HUES6 (cell line): ENCODE measurements around the gene SLC35A3.

ENCODE experiments used
- H3K27ac ChIP-seq: 2 replicates; pipeline ENCODE4 v1.7.0; 2013; ENCODE audit warnings: low read depth, mild to moderate bottlenecking, low read length, inconsistent platforms
- H3K27me3 ChIP-seq: 2 replicates; pipeline ENCODE4 v1.6.1; 2013; ENCODE audit warnings: low read length; ENCODE audit not compliant: control insufficient read depth, insufficient read depth
- H3K36me3 ChIP-seq: 2 replicates; pipeline ENCODE4 v1.6.1; 2013; ENCODE audit warnings: low read length; ENCODE audit not compliant: control insufficient read depth, insufficient read depth
- H3K4me1 ChIP-seq: 2 replicates; pipeline ENCODE4 v1.6.1; 2013; ENCODE audit warnings: low read length; ENCODE audit not compliant: control insufficient read depth, insufficient read depth
- H3K4me3 ChIP-seq: 2 replicates; pipeline ENCODE4 v1.5.1; 2013; ENCODE audit warnings: low read depth, low read length
- H3K9ac ChIP-seq: one replicate; pipeline ENCODE4 v1.6.1; 2013; ENCODE audit warnings: mild to moderate bottlenecking, low read length
- H3K9me3 ChIP-seq: 2 replicates; pipeline ENCODE4 v1.6.1; 2013; ENCODE audit warnings: low read depth, low read length; ENCODE audit not compliant: control insufficient read depth, insufficient read depth

Gene SLC35A3

DNA sequence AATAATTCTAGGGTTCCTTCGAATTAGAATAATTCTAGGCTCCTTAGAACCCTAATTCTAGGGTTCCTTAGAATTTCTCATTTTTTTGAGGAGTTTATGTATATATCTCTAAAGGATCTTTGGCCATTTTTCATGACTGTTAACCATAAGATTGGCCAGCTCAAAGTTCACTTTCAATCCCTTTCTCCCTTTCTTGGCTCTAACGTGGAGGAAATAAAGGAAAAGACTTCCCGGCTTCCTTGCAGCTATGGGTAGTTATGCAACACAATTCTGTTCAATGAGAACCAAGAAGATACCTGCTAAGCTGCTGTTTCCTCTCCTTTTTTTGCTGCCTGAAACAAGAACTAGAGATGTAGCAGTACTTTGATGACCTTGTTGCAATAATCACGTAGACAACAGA lies 27.2 kb downstream of the SLC35A3 start:
- Histone ChIP-seq H3K4me1 (no peaks in the 10 kb centered on the region), H3K9me3 (no peaks in the 10 kb centered on the region), H3K4me3 (no peak overlapping the region), H3K9ac (no peak overlapping the region), H3K36me3 (peaks cover 11% of the 10 kb centered on the region), H3K27me3 (no peaks in the 10 kb centered on the region), H3K27ac (no peak overlapping the region)

DNA sequence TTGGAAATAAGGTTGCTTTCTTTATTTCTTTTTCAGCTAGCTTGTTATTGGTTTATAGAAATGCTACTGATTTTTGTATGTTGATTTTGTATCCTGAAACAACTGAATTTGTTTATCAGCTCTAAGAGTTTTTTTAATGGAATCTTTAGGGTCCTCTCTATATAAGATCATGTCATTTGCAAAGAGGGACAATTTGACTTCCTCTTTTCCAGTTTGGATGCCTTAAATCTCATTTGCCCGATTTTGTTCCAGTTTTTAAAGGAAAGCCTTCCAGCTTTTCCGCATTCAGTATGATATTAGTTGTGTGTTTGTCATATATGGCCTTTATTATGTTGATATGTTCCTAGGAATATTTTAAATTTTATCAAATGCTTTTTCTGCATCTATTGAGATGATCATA lies 31.7 kb downstream of the SLC35A3 start:
- Histone ChIP-seq H3K27ac (no peak overlapping the region), H3K36me3 (peaks cover 3% of the 10 kb centered on the region; the same call in 1 of the 2 replicates), H3K27me3 (no peaks in the 10 kb centered on the region), H3K4me3 (no peak overlapping the region), H3K9ac (no peak overlapping the region), H3K4me1 (no peaks in the 10 kb centered on the region), H3K9me3 (no peaks in the 10 kb centered on the region)

DNA sequence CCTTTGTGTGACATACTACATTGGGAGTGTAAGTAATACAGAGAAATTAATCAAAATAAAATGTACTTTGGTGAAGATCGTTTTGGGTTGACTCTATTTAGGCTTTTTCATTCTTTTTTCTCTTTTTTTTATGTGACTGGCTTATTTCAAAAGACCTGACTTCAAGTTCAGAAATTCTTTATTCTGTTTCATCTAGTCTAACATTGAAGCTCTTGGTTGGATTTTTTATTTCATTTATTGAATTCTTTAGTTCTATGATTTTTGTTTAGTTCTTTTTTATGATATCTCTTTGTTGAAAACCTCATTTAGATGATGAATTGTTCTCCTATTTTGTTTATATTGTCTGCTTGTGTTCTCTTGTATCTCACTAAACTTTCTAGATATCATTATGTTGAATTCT lies 35.6 kb downstream of the SLC35A3 start:
- no peak overlapping the region for H3K27ac ChIP-seq
- no peaks in the 10 kb centered on the region for H3K36me3 ChIP-seq

DNA sequence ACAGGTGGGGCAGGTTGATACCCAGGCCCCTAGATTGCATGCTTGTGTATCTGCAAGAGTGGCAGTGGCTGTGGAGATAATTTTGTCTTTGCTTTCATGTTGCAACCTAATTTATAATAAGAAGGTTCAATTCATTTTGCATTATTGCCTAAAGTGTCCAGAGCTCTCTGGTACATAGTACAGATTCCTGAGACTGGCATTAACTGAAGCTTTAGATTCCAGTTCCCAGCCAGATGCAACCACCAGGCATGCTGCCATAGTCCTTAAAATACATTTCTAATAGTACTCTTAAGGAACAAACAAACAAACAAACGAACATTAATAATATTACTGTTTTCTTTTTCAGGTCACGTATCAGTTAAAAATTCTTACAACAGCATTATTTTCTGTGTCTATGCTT lies 36.9 kb downstream of the SLC35A3 start:
- no peak overlapping the region for H3K9ac ChIP-seq
- H3K27ac ChIP-seq, result no peak overlapping the region
- H3K4me1 ChIP-seq, result no peaks in the 10 kb centered on the region
- H3K27me3 ChIP-seq, result no peaks in the 10 kb centered on the region
- no peak overlapping the region for H3K4me3 ChIP-seq
- H3K36me3 ChIP-seq, result no peaks in the 10 kb centered on the region
- no peaks in the 10 kb centered on the region for H3K9me3 ChIP-seq

More for the DNA sequence above, 35.6 kb downstream of the SLC35A3 start:
- no peaks in the 10 kb centered on the region for H3K9me3 ChIP-seq
- no peak overlapping the region for H3K9ac ChIP-seq
- H3K4me3 ChIP-seq, result no peak overlapping the region
- H3K27me3 ChIP-seq, result no peaks in the 10 kb centered on the region
- no peaks in the 10 kb centered on the region for H3K4me1 ChIP-seq

DNA sequence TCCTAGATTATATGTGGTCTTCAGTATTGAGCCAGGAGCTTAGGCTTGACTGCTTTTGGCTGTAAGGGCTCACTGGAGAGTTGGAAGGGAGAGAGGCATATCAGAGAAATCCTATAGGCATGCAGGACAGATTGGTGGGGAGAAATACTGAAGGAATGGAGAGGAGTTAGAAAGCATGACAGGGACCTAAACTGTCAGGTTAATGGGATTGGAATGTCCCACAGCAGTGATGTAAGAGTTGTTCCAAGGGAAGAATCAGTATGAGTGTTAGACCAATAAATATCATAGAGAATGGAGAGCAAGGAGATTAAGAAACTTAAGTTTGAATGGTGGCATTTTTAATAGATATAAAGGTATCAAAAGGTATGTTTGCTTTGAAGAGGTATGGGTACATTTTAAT lies 39.7 kb downstream of the SLC35A3 start:
- no peaks in the 10 kb centered on the region for H3K9me3 ChIP-seq
- no peak overlapping the region for H3K9ac ChIP-seq
- no peaks in the 10 kb centered on the region for H3K27me3 ChIP-seq
- H3K27ac ChIP-seq, result no peak overlapping the region
- 0 out of 2 replicates have a peak, but pooled peaks cover 3% of the 10 kb centered on the region for H3K36me3 ChIP-seq
- H3K4me1 ChIP-seq, result no peaks in the 10 kb centered on the region
- no peak overlapping the region for H3K4me3 ChIP-seq

DNA sequence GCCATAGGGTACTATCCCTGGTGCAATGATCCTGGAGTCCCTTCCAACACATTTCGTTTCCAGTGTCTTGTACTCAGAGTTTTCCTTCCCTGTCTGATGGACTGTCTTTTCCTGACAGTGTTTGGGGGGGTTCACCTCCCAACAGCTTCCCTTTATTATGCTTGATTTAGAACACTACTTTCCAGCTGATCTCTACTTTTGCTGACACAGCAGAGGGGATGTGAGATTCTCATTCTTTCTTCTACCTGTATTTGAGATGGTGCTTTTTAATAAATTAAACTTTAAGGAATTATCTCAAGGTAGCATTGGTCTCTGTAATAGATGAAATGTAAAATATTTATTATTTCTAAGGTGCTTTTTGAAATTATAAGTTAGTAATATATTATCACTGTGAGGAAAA lies 41.0 kb downstream of the SLC35A3 start:
- Histone ChIP-seq H3K36me3 (0 out of 2 replicates have a peak, but pooled peaks cover 3% of the 10 kb centered on the region), H3K9ac (no peak overlapping the region), H3K4me1 (no peaks in the 10 kb centered on the region), H3K27me3 (no peaks in the 10 kb centered on the region), H3K4me3 (no peak overlapping the region), H3K27ac (no peak overlapping the region), H3K9me3 (no peaks in the 10 kb centered on the region)

DNA sequence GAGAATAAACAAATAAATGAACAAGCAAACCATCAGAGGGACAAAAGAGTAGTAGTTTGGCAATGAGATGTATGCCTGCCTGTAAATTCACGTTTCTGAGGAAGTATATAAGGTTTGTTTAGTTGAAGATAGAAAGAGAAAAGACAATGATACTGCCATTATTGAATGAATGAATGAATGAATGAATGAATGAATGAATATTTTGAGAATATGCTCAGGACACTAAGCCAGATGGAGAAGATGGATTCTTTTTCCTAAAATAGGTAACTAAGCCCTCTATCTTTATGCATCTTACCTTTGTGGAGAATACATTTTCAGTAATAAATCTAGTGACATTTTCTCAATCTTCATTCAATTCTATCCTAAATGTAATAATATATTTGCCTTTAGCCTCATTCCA lies 49.4 kb downstream of the SLC35A3 start:
- H3K4me3 ChIP-seq, result no peak overlapping the region
- H3K9me3 ChIP-seq, result no peaks in the 10 kb centered on the region
- H3K27ac ChIP-seq, result no peak overlapping the region
- H3K27me3 ChIP-seq, result no peaks in the 10 kb centered on the region
- no peak overlapping the region for H3K9ac ChIP-seq
- 0 out of 2 replicates have a peak, but pooled peaks cover 3% of the 10 kb centered on the region for H3K36me3 ChIP-seq
- no peaks in the 10 kb centered on the region for H3K4me1 ChIP-seq

DNA sequence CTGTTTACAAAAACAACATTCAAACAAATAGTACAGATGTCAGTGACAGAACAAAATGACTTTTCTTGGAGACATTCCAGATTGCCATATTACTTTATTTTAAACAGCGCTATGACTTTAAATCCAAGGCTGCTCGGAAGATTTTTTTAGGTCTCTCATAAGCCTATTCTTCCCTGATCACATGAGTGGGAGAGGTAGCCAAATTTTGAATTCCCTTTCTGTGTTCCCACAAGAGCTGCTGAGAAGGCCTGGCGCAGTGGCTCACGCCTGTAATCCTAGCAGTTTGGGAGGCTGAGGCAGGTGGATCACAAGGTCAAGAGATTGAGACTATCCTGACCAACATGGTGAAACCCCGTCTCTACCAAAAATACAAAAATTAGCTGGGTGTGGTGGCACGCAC lies 53.7 kb downstream of the SLC35A3 start:
- Histone ChIP-seq H3K36me3 (no peaks in the 10 kb centered on the region), H3K27me3 (no peaks in the 10 kb centered on the region), H3K9ac (no peak overlapping the region), H3K4me3 (no peak overlapping the region), H3K9me3 (no peaks in the 10 kb centered on the region), H3K4me1 (no peaks in the 10 kb centered on the region), H3K27ac (no peak overlapping the region)

DNA sequence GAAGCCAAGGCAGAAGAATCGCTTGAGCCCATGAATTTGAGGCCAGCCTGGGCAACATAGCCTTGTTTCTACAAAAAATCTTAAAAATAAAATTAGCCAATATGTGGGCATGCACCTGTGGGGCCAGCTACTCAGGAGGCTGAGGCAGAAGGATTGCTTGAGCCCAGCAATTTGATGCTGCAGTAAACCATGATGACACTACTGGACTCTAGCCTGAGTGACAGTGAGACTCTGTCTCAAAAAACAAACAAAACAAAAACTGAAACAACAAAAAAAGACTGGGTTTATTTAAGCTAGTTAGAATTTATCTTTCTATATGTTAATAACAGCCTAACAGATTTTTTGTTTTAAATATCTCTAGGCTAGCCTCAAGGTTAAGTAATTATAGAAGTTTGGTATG lies 57.4 kb downstream of the SLC35A3 start:
- Histone ChIP-seq H3K4me1 (peaks cover 3% of the 10 kb centered on the region; the same call in 1 of the 2 replicates), H3K27me3 (no peaks in the 10 kb centered on the region), H3K4me3 (no peak overlapping the region), H3K27ac (no peak overlapping the region), H3K9me3 (no peaks in the 10 kb centered on the region), H3K36me3 (no peaks in the 10 kb centered on the region; the same call in 1 of the 2 replicates), H3K9ac (no peak overlapping the region)

DNA sequence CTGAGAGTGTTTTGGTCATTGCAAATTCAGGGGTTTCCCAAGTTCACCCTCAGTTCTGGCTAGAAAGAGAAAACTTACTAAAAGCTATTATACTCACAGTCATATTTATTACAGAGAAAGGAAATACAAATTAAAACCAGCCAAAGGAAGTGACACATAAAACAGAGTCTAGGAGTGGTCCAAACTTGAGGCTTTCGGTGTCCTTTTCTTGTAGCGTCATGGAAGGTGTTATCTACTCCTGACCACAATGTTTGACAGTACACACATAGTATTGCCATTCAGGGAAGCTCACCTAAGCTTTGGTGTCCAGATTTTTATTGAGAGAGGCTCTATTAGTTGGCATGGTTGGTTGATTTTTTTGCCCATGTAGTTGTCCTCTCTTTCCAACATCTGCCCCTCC lies 59.0 kb downstream of the SLC35A3 start:
- peaks cover 3% of the 10 kb centered on the region; the same call in 1 of the 2 replicates for H3K4me1 ChIP-seq
- no peaks in the 10 kb centered on the region; the same call in 1 of the 2 replicates for H3K36me3 ChIP-seq
- no peak overlapping the region for H3K4me3 ChIP-seq
- no peaks in the 10 kb centered on the region for H3K9me3 ChIP-seq
- H3K27me3 ChIP-seq, result no peaks in the 10 kb centered on the region
- H3K9ac ChIP-seq, result no peak overlapping the region
- no peak overlapping the region for H3K27ac ChIP-seq

DNA sequence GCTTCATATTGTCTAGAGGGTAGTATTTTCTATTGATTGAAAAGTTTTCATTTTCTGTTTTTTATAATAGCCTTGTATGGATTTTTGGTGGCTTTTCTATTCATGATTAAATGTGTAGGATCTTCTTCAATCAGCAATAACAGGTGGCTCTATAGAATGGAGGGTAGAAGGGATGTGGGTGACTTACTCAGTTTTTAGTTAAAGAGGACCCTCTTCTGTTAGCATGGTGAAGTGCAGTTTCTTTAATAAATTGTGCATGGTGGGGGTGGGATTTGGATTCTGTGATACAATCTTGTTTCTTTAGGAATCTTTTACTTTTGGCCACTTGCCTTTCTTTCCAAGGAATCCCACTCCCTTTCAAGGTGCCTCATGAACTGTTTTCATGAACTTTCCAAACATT lies 64.7 kb downstream of the SLC35A3 start:
- no peaks in the 10 kb centered on the region for H3K9me3 ChIP-seq
- no peak overlapping the region for H3K4me3 ChIP-seq
- H3K9ac ChIP-seq, result no peak overlapping the region
- H3K36me3 ChIP-seq, result no peaks in the 10 kb centered on the region
- no peaks in the 10 kb centered on the region; the same call in 1 of the 2 replicates for H3K4me1 ChIP-seq
- H3K27ac ChIP-seq, result no peak overlapping the region
- H3K27me3 ChIP-seq, result no peaks in the 10 kb centered on the region

DNA sequence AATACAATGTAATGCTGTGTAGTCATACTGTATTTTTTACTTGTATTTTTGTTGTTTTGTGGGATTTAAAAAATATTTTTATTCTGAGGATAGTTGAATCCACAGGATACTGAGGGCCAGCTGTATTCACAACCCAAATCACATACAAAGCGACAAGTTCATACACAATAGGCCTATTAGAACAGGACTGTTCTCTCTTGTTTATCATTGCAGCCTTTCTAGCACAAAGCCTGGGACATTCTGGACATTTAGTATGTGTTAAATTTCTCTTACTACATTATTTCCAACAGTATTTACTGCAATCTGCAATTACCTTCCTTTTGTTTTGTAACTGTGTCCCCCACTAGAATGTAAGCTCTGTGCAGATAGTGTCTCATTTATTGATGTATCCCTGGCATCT lies 65.4 kb downstream of the SLC35A3 start:
- Histone ChIP-seq H3K4me1 (peaks cover 4% of the 10 kb centered on the region; the same call in 1 of the 2 replicates), H3K9me3 (no peaks in the 10 kb centered on the region), H3K36me3 (no peaks in the 10 kb centered on the region), H3K9ac (no peak overlapping the region), H3K27ac (no peak overlapping the region), H3K4me3 (no peak overlapping the region; the same call in 1 of the 2 replicates), H3K27me3 (no peaks in the 10 kb centered on the region)
